Tibial nerve (tissue), 3 donors: ENCODE data around the gene ZNF687.

ENCODE experiments used
- CTCF ChIP-seq, 5 experiments: fragments of 200-600 bp in 3 of 5; fragments of 450-650 bp in 2 of 5; sonication (generic) in 3 of 5; IDR thresholded peaks; one replicate each; pipeline ENCODE4 v1.5.1; 2016 to 2019; ENCODE audit warnings: antibody characterized with exemption in 5 of 5, mild to moderate bottlenecking in 3 of 5, moderate library complexity in 2 of 5
- POLR2A ChIP-seq, 2 donors: fragments of 450-650 bp; IDR thresholded peaks; one replicate each; pipeline ENCODE4 v1.6.1; 2017; ENCODE audit warnings: antibody characterized with exemption in 2 of 2, mild to moderate bottlenecking in 2 of 2, moderate library complexity in 2 of 2

DNA sequence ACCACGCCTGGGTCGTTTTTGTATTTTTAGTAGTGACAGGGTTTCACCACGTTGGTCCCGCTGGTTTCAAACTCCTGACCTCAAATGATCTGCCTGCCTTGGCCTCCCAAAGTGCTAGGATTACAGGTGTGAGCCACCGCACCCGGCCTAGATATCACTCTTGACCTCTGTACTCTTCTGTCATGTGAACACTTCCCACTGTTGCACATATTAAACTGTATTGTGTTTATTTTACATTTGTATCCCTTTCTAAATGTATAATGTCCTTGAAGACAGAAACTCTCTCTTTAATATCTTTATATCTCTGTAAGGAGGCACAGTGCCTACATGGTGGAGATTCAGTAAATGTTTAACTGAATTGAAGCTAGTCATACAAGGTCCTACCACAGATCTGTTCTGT, 46.9 kb upstream of the ZNF687 start:
- TF ChIP-seq CTCF (IDR thresholded peaks at IDR 0.05) (no peak), POLR2A (IDR thresholded peaks at IDR 0.05) (no peak)
